NCI-H146 treated with DMSO at 0.1 percent for 48 hours (cell line): ENCODE data around the gene CREB3L4.

Experiments
- DNase-seq: peaks from one replicate; lab custom pipeline; 2025; ENCODE audit not compliant: unreplicated experiment; lab: John Stamatoyannopoulos, UW

CREB3L4 gene

GRCh38 chr1:153936011-153936802 is 31.5 kb upstream of the CREB3L4 start:
- no peak for DNase-seq

GRCh38 chr1:153937331-153937730 is 30.4 kb upstream of the CREB3L4 start:
- no peak for DNase-seq

GRCh38 chr1:153938996-153939395 is 28.7 kb upstream of the CREB3L4 start:
- DNase-seq: no peak

- DNase-seq: no peak
Observed at GRCh38 chr1:153939476-153939875, 28.2 kb upstream of the CREB3L4 start.

GRCh38 chr1:153940756-153941155 is 26.9 kb upstream of the CREB3L4 start:
- DNase-seq: no peak

- no peak for DNase-seq
Observed at GRCh38 chr1:153941826-153942725, 25.6 kb upstream of the CREB3L4 start.

- DNase-seq: no peak
Observed at GRCh38 chr1:153942766-153943549, 24.7 kb upstream of the CREB3L4 start.

GRCh38 chr1:153944005-153944826 is 23.5 kb upstream of the CREB3L4 start:
- no peak for DNase-seq

- DNase-seq: no peak
Observed at GRCh38 chr1:153944827-153945117, 22.9 kb upstream of the CREB3L4 start.

- no peak for DNase-seq
Observed at GRCh38 chr1:153945131-153945794, 22.4 kb upstream of the CREB3L4 start.

- peak; percentile 14 for DNase-seq
Observed at GRCh38 chr1:153945795-153946621, 21.7 kb upstream of the CREB3L4 start.

GRCh38 chr1:153946622-153947241 is 21.0 kb upstream of the CREB3L4 start, which contains the start of gene DENND4B:
TSS of gene DENND4B (minus strand) at chr1:153946718. CDS start at chr1:153944374, 2,344 bp downstream.
- DNase-seq: peak; percentile 43

GRCh38 chr1:153951183-153951582 is 16.5 kb upstream of the CREB3L4 start:
- no peak for DNase-seq

GRCh38 chr1:153951801-153952200 is 15.9 kb upstream of the CREB3L4 start:
- DNase-seq: no peak

- DNase-seq: no peak
Observed at GRCh38 chr1:153953859-153954365, 13.8 kb upstream of the CREB3L4 start.

- no peak for DNase-seq
Observed at GRCh38 chr1:153954826-153955225, 12.9 kb upstream of the CREB3L4 start.

- DNase-seq: no peak
Observed at GRCh38 chr1:153956997-153957715, 10.5 kb upstream of the CREB3L4 start.

GRCh38 chr1:153957744-153958110 is 10.0 kb upstream of the CREB3L4 start:
- DNase-seq: no peak
